PFSK-1 (cell line): ENCODE data around the gene TRPC4.

Experiments used
- FOXP2 ChIP-seq: optimal IDR thresholded peaks from 2 replicates; pipeline ENCODE3; 2011; ENCODE audit warnings: borderline replicate concordance, control low read depth, inconsistent platforms; ENCODE audit not compliant: insufficient read depth; ENCODE audit errors: extremely low read length, extremely low read depth
- POLR2AphosphoS5 ChIP-seq: IDR thresholded peaks from 2 replicates; pipeline ENCODE4 v1.6.1; 2012; ENCODE audit warnings: low read depth, mild to moderate bottlenecking, control low read depth, low read length, moderate library complexity
- SIN3A ChIP-seq: IDR thresholded peaks from 2 replicates; pipeline ENCODE4 v1.6.1; 2012; ENCODE audit warnings: mild to moderate bottlenecking, low read length, moderate library complexity, borderline replicate concordance; ENCODE audit not compliant: insufficient read depth
- TAF1 ChIP-seq: IDR thresholded peaks from 2 replicates; pipeline ENCODE4 v1.6.1; 2012; ENCODE audit warnings: low read length, control low read depth, borderline replicate concordance; ENCODE audit not compliant: insufficient read depth
- TF ChIP-seq, protein P1 (sequence below), 2 experiments: IDR thresholded peaks; 2 replicates each; pipeline versions ENCODE4 v1.6.1 to v1.8.0; 2011 to 2012; ENCODE audit warnings: low read depth in 2 of 2, low read length in 2 of 2, control low read depth in 1 of 2, inconsistent platforms in 1 of 2, mild to moderate bottlenecking in 1 of 2, moderate library complexity in 1 of 2; ENCODE audit not compliant: insufficient read depth in 1 of 2

Gene TRPC4

GRCh38 chr13:37669845-37670244 is 199.7 kb downstream of the TRPC4 start:
- TF ChIP-seq FOXP2 (no peak), TAF1 (no peak), POLR2AphosphoS5 (no peak), SIN3A (no peak)
- TF ChIP-seq, protein P1, sequence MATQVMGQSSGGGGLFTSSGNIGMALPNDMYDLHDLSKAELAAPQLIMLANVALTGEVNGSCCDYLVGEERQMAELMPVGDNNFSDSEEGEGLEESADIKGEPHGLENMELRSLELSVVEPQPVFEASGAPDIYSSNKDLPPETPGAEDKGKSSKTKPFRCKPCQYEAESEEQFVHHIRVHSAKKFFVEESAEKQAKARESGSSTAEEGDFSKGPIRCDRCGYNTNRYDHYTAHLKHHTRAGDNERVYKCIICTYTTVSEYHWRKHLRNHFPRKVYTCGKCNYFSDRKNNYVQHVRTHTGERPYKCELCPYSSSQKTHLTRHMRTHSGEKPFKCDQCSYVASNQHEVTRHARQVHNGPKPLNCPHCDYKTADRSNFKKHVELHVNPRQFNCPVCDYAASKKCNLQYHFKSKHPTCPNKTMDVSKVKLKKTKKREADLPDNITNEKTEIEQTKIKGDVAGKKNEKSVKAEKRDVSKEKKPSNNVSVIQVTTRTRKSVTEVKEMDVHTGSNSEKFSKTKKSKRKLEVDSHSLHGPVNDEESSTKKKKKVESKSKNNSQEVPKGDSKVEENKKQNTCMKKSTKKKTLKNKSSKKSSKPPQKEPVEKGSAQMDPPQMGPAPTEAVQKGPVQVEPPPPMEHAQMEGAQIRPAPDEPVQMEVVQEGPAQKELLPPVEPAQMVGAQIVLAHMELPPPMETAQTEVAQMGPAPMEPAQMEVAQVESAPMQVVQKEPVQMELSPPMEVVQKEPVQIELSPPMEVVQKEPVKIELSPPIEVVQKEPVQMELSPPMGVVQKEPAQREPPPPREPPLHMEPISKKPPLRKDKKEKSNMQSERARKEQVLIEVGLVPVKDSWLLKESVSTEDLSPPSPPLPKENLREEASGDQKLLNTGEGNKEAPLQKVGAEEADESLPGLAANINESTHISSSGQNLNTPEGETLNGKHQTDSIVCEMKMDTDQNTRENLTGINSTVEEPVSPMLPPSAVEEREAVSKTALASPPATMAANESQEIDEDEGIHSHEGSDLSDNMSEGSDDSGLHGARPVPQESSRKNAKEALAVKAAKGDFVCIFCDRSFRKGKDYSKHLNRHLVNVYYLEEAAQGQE (IDR thresholded peaks at IDR 0.05; ENCODE audit: insufficient read depth in 1 of 2, low read depth in 2 of 2, low read length in 2 of 2): no peak

DNA sequence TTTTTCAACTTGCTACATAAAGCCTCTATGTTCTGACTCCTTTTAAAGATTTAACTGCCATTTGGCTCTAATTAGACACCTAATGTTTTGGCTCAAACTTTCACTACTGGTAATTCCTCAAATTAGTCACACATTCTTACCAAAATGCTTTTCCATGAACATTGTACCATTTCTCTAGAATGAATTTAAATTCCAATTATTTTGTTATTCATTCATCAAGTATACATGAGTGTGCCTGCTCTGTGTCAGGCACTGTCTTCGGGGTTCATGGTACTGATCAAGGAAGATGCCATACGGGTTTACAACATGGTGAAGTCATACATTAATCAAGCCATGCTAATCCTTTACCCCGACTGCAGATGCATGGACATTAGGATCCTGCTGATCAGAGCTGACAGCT is 201.9 kb downstream of the TRPC4 start:
- TF ChIP-seq POLR2AphosphoS5: no peak
- no peak for TF ChIP-seq FOXP2
- no peak for TF ChIP-seq TAF1
- TF ChIP-seq, protein P1 (IDR thresholded peaks at IDR 0.05; ENCODE audit: insufficient read depth in 1 of 2, low read depth in 2 of 2, low read length in 2 of 2): no peak

- TF ChIP-seq, protein P1 (IDR thresholded peaks at IDR 0.05; ENCODE audit: insufficient read depth in 1 of 2, low read depth in 2 of 2, low read length in 2 of 2): no peak
- TF ChIP-seq TAF1: no peak
- no peak for TF ChIP-seq POLR2AphosphoS5
- no peak for TF ChIP-seq FOXP2
- no peak for TF ChIP-seq SIN3A
Observed at GRCh38 chr13:37666036-37666435, 203.5 kb downstream of the TRPC4 start.

- TF ChIP-seq, protein P1 (IDR thresholded peaks at IDR 0.05; ENCODE audit: insufficient read depth in 1 of 2, low read depth in 2 of 2, low read length in 2 of 2): no peak
- TF ChIP-seq FOXP2 (no peak), SIN3A (no peak), TAF1 (no peak), POLR2AphosphoS5 (no peak)
Observed at GRCh38 chr13:37665420-37665819, 204.2 kb downstream of the TRPC4 start.

DNA sequence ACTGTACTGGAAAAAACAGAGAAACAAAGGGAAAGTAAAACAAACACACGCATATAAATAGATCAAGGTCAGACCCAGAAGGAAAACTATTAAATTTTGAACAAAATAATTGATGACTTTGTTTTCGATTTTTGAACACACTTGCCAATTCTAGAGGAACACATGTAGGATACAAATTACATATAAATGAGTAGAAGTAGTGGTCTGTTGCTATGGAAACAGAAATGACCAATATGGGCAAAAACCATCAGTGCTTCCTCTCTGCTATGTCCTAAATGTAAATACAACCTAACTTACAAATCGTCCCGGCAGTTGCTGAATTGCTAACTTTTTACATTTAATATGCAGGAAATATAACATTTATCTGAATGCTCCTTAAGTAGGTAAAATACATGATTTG is 205.8 kb downstream of the TRPC4 start:
- TF ChIP-seq POLR2AphosphoS5: no peak
- TF ChIP-seq SIN3A: no peak
- no peak for TF ChIP-seq FOXP2
